Activated naive CD8-positive, alpha-beta T cell treated with anti-CD3 and anti-CD28 coated beads, Interleukin-2, amount 10 ng/mL, durations not matched to agents 7 days and 5 days (primary cell): ENCODE data around the gene ANXA4. TPM values are rescaled to one million over a fixed set of nuclear protein-coding genes. Genes with fewer than 3 reads are reported as not detected.
"Not testable (repeated sequence)": the region's sequence is repeated elsewhere in the genome, so short reads cannot be mapped to it uniquely, and the experiment has no call there.

ENCODE experiments used
- ATAC-seq: fragments of 150-1000 bp; cut with Tn5 transposase; one replicate; pipeline ENCODE4 v1.10.0; 2021; ENCODE audit warnings: low read depth, moderate library complexity
- POLR2A ChIA-PET: fragments of 350-600 bp; sonication (Branson Sonifier 250); formaldehyde crosslinking; loops from one replicate; lab custom pipeline; 2021; ENCODE audit warnings: antibody characterized with exemption; lab: Charles Lee
- DNase-seq: peaks from one replicate; pipeline ENCODE4 v3.0.0; 2021
- H3K27ac Mint-ChIP-seq: one replicate; pipeline ENCODE4 v1.8.0; 2022; ENCODE audit warnings: mild to moderate bottlenecking, mixed read lengths
- H3K27me3 Mint-ChIP-seq: one replicate; pipeline ENCODE4 v1.8.0; 2022; ENCODE audit warnings: mild to moderate bottlenecking, moderate library complexity, mixed read lengths
- H3K36me3 Mint-ChIP-seq: one replicate; pipeline ENCODE4 v1.8.0; 2021; ENCODE audit warnings: mild to moderate bottlenecking, mixed read lengths
- H3K4me1 Mint-ChIP-seq: one replicate; pipeline ENCODE4 v1.8.0; 2021; ENCODE audit warnings: mixed read lengths
- H3K4me3 Mint-ChIP-seq: one replicate; pipeline ENCODE4 v1.8.0; 2022; ENCODE audit warnings: mild to moderate bottlenecking, moderate library complexity, mixed read lengths
- H3K9me3 Mint-ChIP-seq: one replicate; pipeline ENCODE4 v1.8.0; 2021; ENCODE audit warnings: mixed read lengths
- total RNA-seq, 2 experiments: library from RNA; stranded (reverse); gene quantifications; one replicate each; pipeline ENCODE4 v1.2.3, GENCODE V29; 2021

ANXA4 gene
- total RNA-seq, 2 experiments from 2014 or later, result 40.9 to 41.2 TPM

GRCh38 chr2:69725706-69726360, 16.1 kb upstream of the ANXA4 start:
- Mint-ChIP-seq H3K27me3 (peaks cover 9% of the 10 kb centered on the region), H3K27ac (no peak overlapping the region), H3K4me1 (peaks cover 6% of the 10 kb centered on the region), H3K4me3 (no peak overlapping the region), H3K9me3 (no peaks in the 10 kb centered on the region), H3K36me3 (no peaks in the 10 kb centered on the region)
- POLR2A ChIA-PET, result interaction anchor here (1.1 kb wide), 1 partner anchor 103 kb away, joined by 3 read pairs; no protein-coding TSS in a partner anchor
- DNase-seq (no peak), ATAC-seq (no peak)

GRCh38 chr2:69729266-69729665, 12.7 kb upstream of the ANXA4 start:
- no peak for ATAC-seq
- Mint-ChIP-seq H3K4me1 (peaks cover 4% of the 10 kb centered on the region), H3K27ac (no peak overlapping the region), H3K36me3 (no peaks in the 10 kb centered on the region), H3K27me3 (peaks cover 9% of the 10 kb centered on the region), H3K9me3 (no peaks in the 10 kb centered on the region), H3K4me3 (no peak overlapping the region)
- no peak for DNase-seq
- POLR2A ChIA-PET, result no interaction called here

DNA sequence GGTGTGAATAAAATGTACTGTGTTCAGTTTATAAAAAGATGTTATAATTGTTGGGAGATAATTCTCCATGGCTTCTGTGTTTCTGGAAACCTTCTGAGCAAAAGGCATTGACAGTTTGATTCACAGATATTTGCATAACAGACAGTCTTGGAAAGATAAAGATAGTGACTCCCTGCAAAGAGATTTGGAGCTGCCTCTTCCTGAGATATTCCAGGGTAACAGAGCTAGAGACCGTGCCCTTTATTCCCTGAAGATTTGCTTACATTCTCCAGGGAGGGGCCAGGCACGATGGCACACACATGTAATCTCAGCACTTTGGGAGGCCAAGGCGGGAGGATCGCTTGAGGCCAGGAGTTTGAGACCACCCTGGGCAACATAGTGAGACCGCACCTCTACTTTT, 12.2 kb upstream of the ANXA4 start:
- Mint-ChIP-seq H3K27me3 (peaks cover 9% of the 10 kb centered on the region), H3K4me3 (no peak overlapping the region), H3K9me3 (no peaks in the 10 kb centered on the region), H3K27ac (no peak overlapping the region), H3K36me3 (no peaks in the 10 kb centered on the region), H3K4me1 (peaks cover 2% of the 10 kb centered on the region)
- ATAC-seq, result no peak
- DNase-seq, result no peak
- POLR2A ChIA-PET, result no interaction called here

DNA sequence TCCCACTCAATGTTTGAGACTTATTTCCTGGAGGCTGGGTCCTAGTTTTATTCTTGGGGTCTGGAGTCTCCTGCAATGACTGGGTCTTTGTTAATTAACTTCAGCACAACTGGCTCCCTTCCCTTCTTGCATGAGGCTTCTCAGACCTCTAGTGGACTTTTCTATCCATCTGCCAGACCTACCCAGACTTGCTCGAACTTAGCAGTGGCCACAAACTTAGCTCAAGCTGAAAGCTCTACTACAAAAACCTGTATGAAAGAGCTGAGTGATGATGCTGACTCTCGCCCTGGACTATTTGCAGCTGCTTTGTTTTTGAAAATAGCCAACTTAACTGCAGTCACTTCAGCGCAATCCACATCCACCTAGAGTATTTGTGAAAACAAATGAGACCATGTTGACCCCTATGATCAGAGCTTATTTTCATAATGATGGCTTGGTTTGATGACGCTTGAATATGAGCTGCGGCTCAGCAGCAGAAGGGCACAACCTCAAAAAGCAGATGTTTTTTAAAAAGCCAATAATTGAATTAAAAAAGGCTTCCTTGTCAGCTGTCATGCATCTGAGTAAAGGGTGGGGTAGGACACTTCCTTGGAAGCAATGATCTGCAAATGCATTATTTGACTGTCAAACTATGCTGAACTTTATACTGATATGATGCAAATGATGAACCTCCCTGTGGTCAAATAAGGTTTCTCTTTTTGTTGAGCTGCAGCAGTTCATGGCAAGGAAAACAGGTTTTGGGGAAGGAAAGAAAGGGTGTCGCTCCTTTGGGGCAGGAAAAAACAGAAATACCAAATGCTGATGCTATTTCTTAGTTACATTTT, 10.6 kb upstream of the ANXA4 start:
- Mint-ChIP-seq H3K27me3 (peaks cover 4% of the 10 kb centered on the region), H3K9me3 (no peaks in the 10 kb centered on the region), H3K27ac (no peak overlapping the region), H3K36me3 (no peaks in the 10 kb centered on the region), H3K4me3 (no peak overlapping the region), H3K4me1 (no peaks in the 10 kb centered on the region)
- POLR2A ChIA-PET, result interaction anchor here (0.7 kb wide), 1 partner anchor 786 kb away, joined by 8 read pairs; no protein-coding TSS in a partner anchor
- ATAC-seq (no peak), DNase-seq (no peak)

GRCh38 chr2:69733342-69734034, 8.4 kb upstream of the ANXA4 start:
- Mint-ChIP-seq H3K4me1 (no peaks in the 10 kb centered on the region), H3K27me3 (peaks cover 9% of the 10 kb centered on the region), H3K4me3 (no peak overlapping the region), H3K27ac (no peak overlapping the region), H3K9me3 (no peaks in the 10 kb centered on the region), H3K36me3 (no peaks in the 10 kb centered on the region)
- DNase-seq (no peak), ATAC-seq (no peak)
- POLR2A ChIA-PET, result interaction anchor here (0.6 to 1.3 kb wide), 3 partner anchors 8 to 173 kb away, joined by 3 to 5 read pairs (median 3); partner anchors contain the start of gene ANXA4

DNA sequence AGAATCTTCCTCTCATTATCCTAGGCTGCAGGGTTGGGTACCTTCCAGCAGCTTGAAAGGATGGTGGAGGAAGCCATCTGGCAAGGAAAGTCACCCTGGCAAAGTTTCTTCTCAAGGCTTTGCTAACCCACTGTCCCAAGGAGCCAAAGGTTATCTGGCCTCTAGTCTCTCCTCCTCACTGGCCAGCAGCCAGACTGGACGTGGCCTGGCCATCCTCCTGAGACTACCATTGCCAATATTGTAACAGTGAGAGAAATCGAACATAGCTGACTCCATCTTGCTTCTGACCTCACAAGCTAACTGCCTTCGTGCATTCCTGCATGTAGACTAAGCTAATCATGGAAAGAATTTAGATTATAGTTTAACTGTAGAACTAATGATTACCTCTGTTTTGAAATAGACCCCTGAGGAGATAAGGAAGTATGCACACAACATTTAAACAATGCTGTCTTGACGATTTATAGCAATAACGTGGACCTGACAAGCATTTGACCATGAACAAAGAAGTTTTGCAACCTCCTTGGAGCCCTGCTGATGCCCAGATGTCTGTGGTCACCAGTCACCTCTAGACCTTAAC, 7.8 kb upstream of the ANXA4 start:
- Mint-ChIP-seq H3K4me1 (no peaks in the 10 kb centered on the region), H3K27ac (no peak overlapping the region), H3K36me3 (no peaks in the 10 kb centered on the region), H3K9me3 (no peaks in the 10 kb centered on the region), H3K27me3 (peaks cover 13% of the 10 kb centered on the region), H3K4me3 (no peak overlapping the region)
- POLR2A ChIA-PET, result interaction anchor here (0.6 to 1.3 kb wide), 2 partner anchors 7 to 172 kb away, joined by 3 to 5 read pairs; partner anchors contain the start of gene ANXA4
- DNase-seq (no peak), ATAC-seq (no peak)

GRCh38 chr2:69734854-69735544, 6.9 kb upstream of the ANXA4 start:
- POLR2A ChIA-PET, result no interaction called here
- H3K4me3 Mint-ChIP-seq, result no peak overlapping the region
- H3K36me3 Mint-ChIP-seq, result no peaks in the 10 kb centered on the region
- no peak for ATAC-seq
- no peaks in the 10 kb centered on the region for H3K4me1 Mint-ChIP-seq
- no peaks in the 10 kb centered on the region for H3K9me3 Mint-ChIP-seq
- DNase-seq, result no peak
- H3K27me3 Mint-ChIP-seq, result peaks cover 13% of the 10 kb centered on the region
- no peak overlapping the region for H3K27ac Mint-ChIP-seq

DNA sequence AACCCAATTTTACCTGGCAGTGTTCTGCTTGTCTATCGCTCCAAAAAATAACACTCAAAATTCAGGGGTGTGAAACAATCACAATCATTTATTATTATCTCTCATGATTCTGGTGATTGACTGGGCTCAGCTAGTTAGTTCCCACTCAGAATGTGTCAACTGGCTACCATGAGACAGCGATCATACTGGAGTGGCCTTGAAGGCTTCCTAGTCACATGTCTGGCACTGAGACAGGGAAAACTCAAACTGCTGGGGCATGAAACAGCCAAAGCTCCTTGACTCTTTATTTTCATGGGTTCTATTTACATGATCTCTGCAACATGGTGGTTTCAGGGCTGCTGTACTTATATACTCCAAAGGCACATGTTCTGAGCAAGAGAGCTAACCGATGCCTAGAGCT, 6.2 kb upstream of the ANXA4 start:
- ATAC-seq, result no peak
- Mint-ChIP-seq H3K9me3 (no peaks in the 10 kb centered on the region), H3K36me3 (no peaks in the 10 kb centered on the region), H3K27me3 (peaks cover 13% of the 10 kb centered on the region), H3K4me3 (no peak overlapping the region), H3K27ac (no peak overlapping the region), H3K4me1 (no peaks in the 10 kb centered on the region)
- POLR2A ChIA-PET, result no interaction called here
- no peak for DNase-seq

DNA sequence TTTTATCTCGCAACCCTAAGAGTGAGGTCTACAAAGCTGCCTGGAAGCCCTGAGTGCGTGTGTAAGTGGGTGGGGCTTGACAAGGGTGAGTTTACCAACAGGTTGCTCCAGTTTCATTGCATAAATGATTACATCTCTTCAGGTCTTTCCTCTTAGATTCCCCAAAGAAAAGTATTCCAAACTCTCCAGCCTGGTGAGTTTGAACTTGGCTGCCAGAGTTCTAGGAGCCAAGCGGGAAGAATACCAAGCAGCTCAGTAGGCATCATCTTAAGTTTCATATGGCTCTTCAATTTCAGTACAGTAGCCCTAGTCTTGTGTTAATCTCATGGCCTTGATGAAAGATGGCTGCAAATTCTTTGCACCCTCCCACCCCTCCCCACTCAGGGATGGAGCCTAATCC, 3.8 kb upstream of the ANXA4 start:
- H3K27me3 Mint-ChIP-seq, result peaks cover 15% of the 10 kb centered on the region
- POLR2A ChIA-PET, ATAC-seq, H3K36me3 Mint-ChIP-seq, DNase-seq, H3K4me3 Mint-ChIP-seq, H3K9me3 Mint-ChIP-seq, H3K27ac Mint-ChIP-seq: not testable (repeated sequence)
- peaks cover 11% of the 10 kb centered on the region for H3K4me1 Mint-ChIP-seq

GRCh38 chr2:69740502-69740951, 1.4 kb upstream of the ANXA4 start:
- H3K27ac Mint-ChIP-seq, result no peak overlapping the region
- peaks cover 15% of the 10 kb centered on the region for H3K27me3 Mint-ChIP-seq
- POLR2A ChIA-PET, result interaction anchor here (0.6 kb wide), 1 partner anchor 352 kb away, joined by 3 read pairs; no protein-coding TSS in a partner anchor
- no peaks in the 10 kb centered on the region for H3K9me3 Mint-ChIP-seq
- ATAC-seq (no peak), DNase-seq (no peak)
- H3K4me3 Mint-ChIP-seq, result no peak overlapping the region
- H3K4me1 Mint-ChIP-seq, result peaks cover 18% of the 10 kb centered on the region
- peaks cover 1% of the 10 kb centered on the region for H3K36me3 Mint-ChIP-seq

- POLR2A ChIA-PET, result interaction anchor here (0.6 to 1.7 kb wide), 9 partner anchors 8 to 352 kb away, joined by 3 to 4 read pairs (median 3); no protein-coding TSS in a partner anchor
- Mint-ChIP-seq H3K27ac (peak overlapping the region; percentile 92), H3K9me3 (no peaks in the 10 kb centered on the region), H3K4me3 (peak overlapping the region; percentile 96), H3K4me1 (peaks cover 18% of the 10 kb centered on the region), H3K36me3 (peaks cover 3% of the 10 kb centered on the region), H3K27me3 (peaks cover 15% of the 10 kb centered on the region)
- DNase-seq (peak; percentile 41), ATAC-seq (no peak)
Measured at GRCh38 chr2:69741229-69741574, 732 bp upstream of the ANXA4 start.

- Mint-ChIP-seq H3K27ac (peak overlapping the region; percentile 79), H3K27me3 (peaks cover 10% of the 10 kb centered on the region), H3K9me3 (no peaks in the 10 kb centered on the region), H3K4me3 (peak overlapping the region; percentile 96), H3K4me1 (peaks cover 18% of the 10 kb centered on the region), H3K36me3 (peaks cover 10% of the 10 kb centered on the region)
- POLR2A ChIA-PET, result interaction anchor here (1.0 to 1.7 kb wide), 4 partner anchors 9 to 160 kb away, joined by 3 to 5 read pairs (median 4); no protein-coding TSS in a partner anchor
- ATAC-seq (peak; percentile 32), DNase-seq (no peak)
Measured at GRCh38 chr2:69742322-69742952, 503 bp downstream of the ANXA4 start.
